ENCODE results near the gene ZNF639. TPM values are rescaled to one million over a fixed set of nuclear protein-coding genes. Genes with fewer than 3 reads are reported as not detected.

ZNF639 gene
- polyA plus RNA-seq, 1 donor (not counting 4 experiments of a cell fraction or from before 2014, with no cell fraction given) = 15.8 TPM

- no peaks in the 10 kb centered on the region for H3K36me3 ChIP-seq (ENCODE audit: control insufficient read depth in 2 of 2, extremely low read depth in 1 of 2, insufficient read depth in 2 of 2, low read length in 2 of 2)
- H3K27ac ChIP-seq (ENCODE audit: control insufficient read depth, insufficient read depth, low read length) = no peak overlapping the region
- TF ChIP-seq EZH2 (IDR thresholded peaks at IDR 0.05; ENCODE audit: low read length) = no peak
- TF ChIP-seq CTCF (optimal IDR thresholded peaks at IDR 0.05 in 1 of 3, IDR thresholded peaks at IDR 0.05 in 1 of 3, conservative IDR thresholded peaks at IDR 0.05 in 1 of 3; ENCODE audit: extremely low read depth in 1 of 3, insufficient read depth in 2 of 3, low read length in 3 of 3) = no peak
- FAIRE-seq (no peak), DNase-seq (ENCODE audit: low read depth, low spot score) (no peak)
- no peak overlapping the region for H3K4me3 ChIP-seq (ENCODE audit: control insufficient read depth in 2 of 3, extremely low read depth in 1 of 3, insufficient read depth in 2 of 3, low read depth in 1 of 3, low read length in 3 of 3)
- H3K9me3 ChIP-seq (ENCODE audit: control insufficient read depth, low read depth, low read length) = no peaks in the 10 kb centered on the region
- no peak overlapping the region for H3K9ac ChIP-seq (ENCODE audit: control insufficient read depth, extremely low read depth, insufficient read depth, low read length)
- no peak overlapping the region for H3K4me2 ChIP-seq (ENCODE audit: control insufficient read depth, extremely low read depth, insufficient read depth, low read depth, low read length)
- H4K20me1 ChIP-seq (ENCODE audit: control insufficient read depth, extremely low read depth, insufficient read depth, low read length) = no peaks in the 10 kb centered on the region
- dilution Hi-C loops (cut with MboI; ENCODE audit: extremely low pct_ligation_motif_present, low sequenced_read_pairs) = no loop called here
- no peak overlapping the region for H2AFZ ChIP-seq (ENCODE audit: control insufficient read depth, low read length)
- no peaks in the 10 kb centered on the region for H3K79me2 ChIP-seq (ENCODE audit: control insufficient read depth, insufficient read depth, low read length)
- no peaks in the 10 kb centered on the region for H3K4me1 ChIP-seq (ENCODE audit: control insufficient read depth, extremely low read depth, insufficient read depth, low read length)
- H3K27me3 ChIP-seq (ENCODE audit: control insufficient read depth, extremely low read depth, insufficient read depth, low read length) = no peaks in the 10 kb centered on the region
- H3K9me1 ChIP-seq (ENCODE audit: control insufficient read depth, extremely low read depth, insufficient read depth, low read length) = no peaks in the 10 kb centered on the region
Measured at GRCh38 chr3:179297971-179298725, 24.7 kb upstream of the ZNF639 start.

GRCh38 chr3:179299316-179299715, 23.5 kb upstream of the ZNF639 start:
- Histone ChIP-seq H3K27ac (ENCODE audit: control insufficient read depth, insufficient read depth, low read length) (no peak overlapping the region), H4K20me1 (ENCODE audit: control insufficient read depth, extremely low read depth, insufficient read depth, low read length) (no peaks in the 10 kb centered on the region), H3K9ac (ENCODE audit: control insufficient read depth, extremely low read depth, insufficient read depth, low read length) (no peak overlapping the region), H3K9me3 (ENCODE audit: control insufficient read depth, low read depth, low read length) (no peaks in the 10 kb centered on the region), H3K9me1 (ENCODE audit: control insufficient read depth, extremely low read depth, insufficient read depth, low read length) (no peaks in the 10 kb centered on the region), H3K4me1 (ENCODE audit: control insufficient read depth, extremely low read depth, insufficient read depth, low read length) (no peaks in the 10 kb centered on the region), H3K79me2 (ENCODE audit: control insufficient read depth, insufficient read depth, low read length) (no peaks in the 10 kb centered on the region), H2AFZ (ENCODE audit: control insufficient read depth, low read length) (no peak overlapping the region), H3K4me2 (ENCODE audit: control insufficient read depth, extremely low read depth, insufficient read depth, low read depth, low read length) (no peak overlapping the region), H3K4me3 (ENCODE audit: control insufficient read depth in 2 of 3, extremely low read depth in 1 of 3, insufficient read depth in 2 of 3, low read depth in 1 of 3, low read length in 3 of 3) (no peak overlapping the region), H3K27me3 (ENCODE audit: control insufficient read depth, extremely low read depth, insufficient read depth, low read length) (no peaks in the 10 kb centered on the region), H3K36me3 (ENCODE audit: control insufficient read depth in 2 of 2, extremely low read depth in 1 of 2, insufficient read depth in 2 of 2, low read length in 2 of 2) (no peaks in the 10 kb centered on the region)
- DNase-seq (ENCODE audit: low read depth, low spot score) = no peak
- no peak for FAIRE-seq
- dilution Hi-C loops (cut with MboI; ENCODE audit: extremely low pct_ligation_motif_present, low sequenced_read_pairs) = no loop called here
- TF ChIP-seq EZH2 (IDR thresholded peaks at IDR 0.05; ENCODE audit: low read length) (no peak), CTCF (optimal IDR thresholded peaks at IDR 0.05 in 1 of 3, IDR thresholded peaks at IDR 0.05 in 1 of 3, conservative IDR thresholded peaks at IDR 0.05 in 1 of 3; ENCODE audit: extremely low read depth in 1 of 3, insufficient read depth in 2 of 3, low read length in 3 of 3) (no peak)
